Smooth muscle cell (in vitro differentiated cells): ENCODE measurements around the gene ABTB2. TPM values are rescaled to one million over a fixed set of nuclear protein-coding genes. Genes with fewer than 3 reads are reported as not detected.

ENCODE experiments used
- DNase-seq: peaks from one replicate; lab custom pipeline; 2025; ENCODE audit not compliant: unreplicated experiment; lab: John Stamatoyannopoulos, UW
- H2AFZ ChIP-seq: fragments of 200-600 bp; sonication (generic); 2 replicates; pipeline ENCODE4 v1.6.0; 2016; ENCODE audit warnings: antibody characterized with exemption, low read depth, mild to moderate bottlenecking
- H3F3A ChIP-seq: fragments of 200-600 bp; sonication (generic); 2 replicates; pipeline ENCODE4 v1.6.0; 2017; ENCODE audit warnings: antibody characterized with exemption, low read depth
- H3K27ac ChIP-seq: fragments of 200-600 bp; sonication (generic); 2 replicates; pipeline ENCODE4 v1.5.1; 2016; ENCODE audit warnings: low read depth, mild to moderate bottlenecking
- H3K27me3 ChIP-seq: fragments of 200-600 bp; sonication (generic); 2 replicates; pipeline ENCODE4 v1.6.1; 2016; ENCODE audit warnings: low read depth, mild to moderate bottlenecking
- H3K36me3 ChIP-seq: fragments of 200-600 bp; sonication (generic); 2 replicates; pipeline ENCODE4 v1.5.1; 2016; ENCODE audit warnings: low read depth
- H3K4me1 ChIP-seq: fragments of 200-600 bp; sonication (generic); 2 replicates; pipeline ENCODE4 v1.5.1; 2016; ENCODE audit warnings: low read depth
- H3K4me2 ChIP-seq: fragments of 200-600 bp; sonication (generic); 2 replicates; pipeline ENCODE4 v1.6.0; 2016; ENCODE audit warnings: mild to moderate bottlenecking
- H3K4me3 ChIP-seq: fragments of 200-600 bp; sonication (generic); 2 replicates; pipeline ENCODE4 v1.5.1; 2016; ENCODE audit warnings: mild to moderate bottlenecking
- H3K79me2 ChIP-seq: fragments of 200-600 bp; sonication (generic); 2 replicates; pipeline ENCODE4 v1.6.0; 2016; ENCODE audit warnings: low read depth, mild to moderate bottlenecking
- H3K9ac ChIP-seq: fragments of 200-600 bp; sonication (generic); 2 replicates; pipeline ENCODE4 v1.6.0; 2016; ENCODE audit warnings: low read depth
- H3K9me3 ChIP-seq: fragments of 200-600 bp; sonication (generic); replicated peaks from 2 replicates; pipeline ENCODE4 v1.5.1; 2016; ENCODE audit warnings: low read depth
- H4K20me1 ChIP-seq: fragments of 200-600 bp; sonication (generic); 2 replicates; pipeline ENCODE4 v1.6.0; 2016; ENCODE audit warnings: low read depth
- WGBS: methylation state at CpG from one replicate; pipeline ENCODE4 v1.1.7; 2016; ENCODE audit warnings: low lambda C conversion rate; 5-methylcytosine and 5-hydroxymethylcytosine counted together
- polyA plus RNA-seq: library from polyadenylated mRNA; unstranded; fragments of >200 nt; fragmentation: Nextera tagmentation; extraction: Ambion mirVana; gene quantifications from 2 replicates; pipeline ENCODE4 v1.2.1, GENCODE V29; 2016
- total RNA-seq: library from RNA; depleted of rRNA; stranded (reverse); fragments of >200 nt; gene quantifications from 2 replicates; pipeline ENCODE4 v1.2.3, GENCODE V29; 2014
- TF ChIP-seq, protein P1 (sequence below): fragments of 200-600 bp; sonication (generic); IDR thresholded peaks from 2 replicates; pipeline ENCODE4 v1.5.1; 2017; ENCODE audit warnings: borderline replicate concordance, mild to moderate bottlenecking, antibody characterized with exemption; ENCODE audit not compliant: insufficient read depth, poor library complexity, severe bottlenecking

The ABTB2 gene
- total and polyA plus RNA-seq, 2 experiments from 2014 or later = 4.3 to 4.9 TPM

DNA sequence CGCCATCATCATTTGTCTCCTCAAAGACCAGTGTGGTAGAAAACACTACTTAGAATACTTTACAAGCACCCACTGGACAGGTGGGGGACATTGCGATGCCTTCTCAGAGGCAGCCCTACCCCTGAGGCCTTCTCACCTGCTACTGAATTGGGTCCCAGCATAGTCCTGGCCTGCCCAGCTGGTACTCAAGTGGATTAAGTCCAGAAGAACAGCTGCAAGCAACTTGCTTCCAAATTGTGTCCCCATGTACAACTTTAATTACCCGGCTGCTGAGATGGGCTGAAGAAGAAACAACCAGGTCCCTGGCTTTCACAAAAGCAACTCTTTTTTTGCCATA is 12.3 kb downstream of the ABTB2 start:
- no peak for DNase-seq
- peaks cover 96% of the 10 kb centered on the region for H4K20me1 ChIP-seq
- H3K36me3 ChIP-seq = no peaks in the 10 kb centered on the region
- H3F3A ChIP-seq = no peaks in the 10 kb centered on the region
- no peak overlapping the region for H3K4me3 ChIP-seq
- peaks cover 47% of the 10 kb centered on the region for H3K79me2 ChIP-seq
- TF ChIP-seq, protein P1, sequence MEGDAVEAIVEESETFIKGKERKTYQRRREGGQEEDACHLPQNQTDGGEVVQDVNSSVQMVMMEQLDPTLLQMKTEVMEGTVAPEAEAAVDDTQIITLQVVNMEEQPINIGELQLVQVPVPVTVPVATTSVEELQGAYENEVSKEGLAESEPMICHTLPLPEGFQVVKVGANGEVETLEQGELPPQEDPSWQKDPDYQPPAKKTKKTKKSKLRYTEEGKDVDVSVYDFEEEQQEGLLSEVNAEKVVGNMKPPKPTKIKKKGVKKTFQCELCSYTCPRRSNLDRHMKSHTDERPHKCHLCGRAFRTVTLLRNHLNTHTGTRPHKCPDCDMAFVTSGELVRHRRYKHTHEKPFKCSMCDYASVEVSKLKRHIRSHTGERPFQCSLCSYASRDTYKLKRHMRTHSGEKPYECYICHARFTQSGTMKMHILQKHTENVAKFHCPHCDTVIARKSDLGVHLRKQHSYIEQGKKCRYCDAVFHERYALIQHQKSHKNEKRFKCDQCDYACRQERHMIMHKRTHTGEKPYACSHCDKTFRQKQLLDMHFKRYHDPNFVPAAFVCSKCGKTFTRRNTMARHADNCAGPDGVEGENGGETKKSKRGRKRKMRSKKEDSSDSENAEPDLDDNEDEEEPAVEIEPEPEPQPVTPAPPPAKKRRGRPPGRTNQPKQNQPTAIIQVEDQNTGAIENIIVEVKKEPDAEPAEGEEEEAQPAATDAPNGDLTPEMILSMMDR = no peak
- no peaks in the 10 kb centered on the region for H3K27me3 ChIP-seq
- H3K9me3 ChIP-seq = no peaks in the 10 kb centered on the region
- no peak overlapping the region for H2AFZ ChIP-seq
- H3K4me1 ChIP-seq = peaks cover 15% of the 10 kb centered on the region
- peak overlapping the region; percentile 57 for H3K4me2 ChIP-seq
- 97% methylated on average over 3 of the region's 3 CpGs for WGBS
- H3K27ac ChIP-seq = no peak overlapping the region
- no peak overlapping the region for H3K9ac ChIP-seq

- H3K27me3 ChIP-seq = no peaks in the 10 kb centered on the region
- 73% methylated on average over 8 of the region's 8 CpGs for WGBS
- TF ChIP-seq, protein P1 = no peak
- no peak overlapping the region for H3K4me3 ChIP-seq
- no peak for DNase-seq
- no peak overlapping the region for H3K27ac ChIP-seq
- no peak overlapping the region for H2AFZ ChIP-seq
- no peak overlapping the region for H3K9ac ChIP-seq
- no peaks in the 10 kb centered on the region for H3F3A ChIP-seq
- peaks cover 49% of the 10 kb centered on the region for H3K79me2 ChIP-seq
- peaks cover 15% of the 10 kb centered on the region for H3K4me1 ChIP-seq
- peak overlapping the region; percentile 57 for H3K4me2 ChIP-seq
- H4K20me1 ChIP-seq = peaks cover 96% of the 10 kb centered on the region
- no peaks in the 10 kb centered on the region for H3K36me3 ChIP-seq
- no peaks in the 10 kb centered on the region for H3K9me3 ChIP-seq
Observed at GRCh38 chr11:34344768-34345539, 12.9 kb downstream of the ABTB2 start.

GRCh38 chr11:34344410-34344767 is 13.4 kb downstream of the ABTB2 start:
- 96% methylated on average over 6 of the region's 6 CpGs for WGBS

More at GRCh38 chr11:34344410-34344767, 13.4 kb downstream of the ABTB2 start:
- no peaks in the 10 kb centered on the region for H3K36me3 ChIP-seq
- H3K27ac ChIP-seq = no peak overlapping the region
- H4K20me1 ChIP-seq = peaks cover 96% of the 10 kb centered on the region
- DNase-seq = no peak
- no peaks in the 10 kb centered on the region for H3K9me3 ChIP-seq
- H3K27me3 ChIP-seq = no peaks in the 10 kb centered on the region
- no peak overlapping the region for H2AFZ ChIP-seq
- TF ChIP-seq, protein P1 = no peak
- H3K9ac ChIP-seq = no peak overlapping the region
- no peak overlapping the region for H3K4me3 ChIP-seq
- peaks cover 50% of the 10 kb centered on the region for H3K79me2 ChIP-seq
- H3K4me2 ChIP-seq = no peak overlapping the region
- peaks cover 15% of the 10 kb centered on the region for H3K4me1 ChIP-seq
- no peaks in the 10 kb centered on the region for H3F3A ChIP-seq
